Tibial nerve (tissue), 4 donors: ENCODE data around the gene IVD.

Source experiments
- EP300 ChIP-seq, 2 donors: sonication (generic); formaldehyde crosslinking; IDR thresholded peaks; one replicate each; pipeline ENCODE4 v1.6.1; 2017; ENCODE audit warnings: antibody characterized with exemption in 2 of 2, mild to moderate bottlenecking in 1 of 2
- POLR2A ChIP-seq, 2 donors: fragments of 450-650 bp; IDR thresholded peaks; one replicate each; pipeline ENCODE4 v1.6.1; 2017; ENCODE audit warnings: antibody characterized with exemption in 2 of 2, mild to moderate bottlenecking in 2 of 2, moderate library complexity in 2 of 2
- TF ChIP-seq, protein P1 (sequence below), 5 experiments: fragments of 200-600 bp in 3 of 5; fragments of 450-650 bp in 2 of 5; sonication (generic) in 3 of 5; IDR thresholded peaks; one replicate each; pipeline ENCODE4 v1.5.1; 2016 to 2019; ENCODE audit warnings: antibody characterized with exemption in 5 of 5, mild to moderate bottlenecking in 3 of 5, moderate library complexity in 2 of 5

DNA sequence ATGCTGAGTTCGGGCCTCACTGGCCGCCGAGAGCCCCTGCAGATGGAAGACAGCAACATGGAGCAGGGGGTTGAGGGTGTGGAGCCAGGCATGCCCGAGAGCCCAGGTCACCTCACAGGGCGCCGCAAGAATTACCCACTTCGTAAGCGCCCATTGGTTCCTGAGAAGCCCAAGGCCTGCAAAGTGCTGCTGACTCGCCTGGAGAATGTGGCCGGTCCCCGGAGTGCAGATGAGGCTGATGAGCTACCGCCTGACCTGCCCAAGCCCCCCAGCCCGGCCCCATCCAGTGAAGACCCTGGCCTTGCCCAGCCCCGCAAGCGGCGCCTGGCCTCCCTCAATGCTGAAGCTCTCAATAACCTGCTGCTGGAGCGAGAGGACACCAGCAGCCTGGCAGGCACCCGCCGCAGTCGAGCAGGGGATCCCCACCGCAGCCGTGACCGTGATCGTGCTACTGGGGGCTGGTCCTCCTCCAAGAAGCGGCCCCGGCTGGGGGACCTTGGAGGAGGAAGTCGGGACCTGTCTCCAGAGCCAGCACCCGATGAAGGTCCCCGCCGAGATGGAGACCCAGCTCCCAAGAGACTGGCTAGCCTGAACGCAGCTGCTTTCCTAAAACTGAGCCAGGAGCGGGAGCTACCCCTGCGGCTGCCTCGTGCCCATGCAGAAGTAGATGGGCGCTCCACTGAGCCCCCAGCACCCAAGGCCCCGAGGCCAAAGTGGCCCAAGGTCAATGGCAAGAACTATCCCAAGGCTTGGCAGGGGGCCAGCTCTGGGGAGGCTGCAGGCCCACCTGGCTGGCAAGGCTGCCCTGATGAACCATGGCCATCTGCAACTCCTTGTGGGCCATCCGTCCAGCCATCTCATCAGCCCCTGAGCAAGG is 53.1 kb downstream of the IVD start:
- TF ChIP-seq EP300 (IDR thresholded peaks at IDR 0.05) (no peak), POLR2A (IDR thresholded peaks at IDR 0.05) (no peak)
- TF ChIP-seq, protein P1, sequence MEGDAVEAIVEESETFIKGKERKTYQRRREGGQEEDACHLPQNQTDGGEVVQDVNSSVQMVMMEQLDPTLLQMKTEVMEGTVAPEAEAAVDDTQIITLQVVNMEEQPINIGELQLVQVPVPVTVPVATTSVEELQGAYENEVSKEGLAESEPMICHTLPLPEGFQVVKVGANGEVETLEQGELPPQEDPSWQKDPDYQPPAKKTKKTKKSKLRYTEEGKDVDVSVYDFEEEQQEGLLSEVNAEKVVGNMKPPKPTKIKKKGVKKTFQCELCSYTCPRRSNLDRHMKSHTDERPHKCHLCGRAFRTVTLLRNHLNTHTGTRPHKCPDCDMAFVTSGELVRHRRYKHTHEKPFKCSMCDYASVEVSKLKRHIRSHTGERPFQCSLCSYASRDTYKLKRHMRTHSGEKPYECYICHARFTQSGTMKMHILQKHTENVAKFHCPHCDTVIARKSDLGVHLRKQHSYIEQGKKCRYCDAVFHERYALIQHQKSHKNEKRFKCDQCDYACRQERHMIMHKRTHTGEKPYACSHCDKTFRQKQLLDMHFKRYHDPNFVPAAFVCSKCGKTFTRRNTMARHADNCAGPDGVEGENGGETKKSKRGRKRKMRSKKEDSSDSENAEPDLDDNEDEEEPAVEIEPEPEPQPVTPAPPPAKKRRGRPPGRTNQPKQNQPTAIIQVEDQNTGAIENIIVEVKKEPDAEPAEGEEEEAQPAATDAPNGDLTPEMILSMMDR (IDR thresholded peaks at IDR 0.05), result no peak
